Ishikawa (cell line): ENCODE data around the gene PLSCR1.

Source experiments
- CEBPB ChIP-seq: IDR thresholded peaks from 2 replicates; pipeline ENCODE4 v1.6.1; 2012
- CREB1 ChIP-seq: IDR thresholded peaks from 2 replicates; pipeline ENCODE4 v1.6.1; 2012; ENCODE audit warnings: low read depth
- EGR1 ChIP-seq: IDR thresholded peaks from 2 replicates; pipeline ENCODE4 v1.6.1; 2012
- EP300 ChIP-seq: IDR thresholded peaks from 2 replicates; pipeline ENCODE4 v1.6.1; 2012; ENCODE audit warnings: borderline replicate concordance
- FOXM1 ChIP-seq: IDR thresholded peaks from 2 replicates; pipeline ENCODE4 v1.6.1; 2012; ENCODE audit warnings: low read depth, borderline replicate concordance
- MAX ChIP-seq: IDR thresholded peaks from 2 replicates; pipeline ENCODE4 v1.6.1; 2012
- NFIC ChIP-seq: IDR thresholded peaks from 2 replicates; pipeline ENCODE4 v1.6.1; 2012
- RAD21 ChIP-seq: IDR thresholded peaks from 2 replicates; pipeline ENCODE4 v1.6.1; 2012; ENCODE audit warnings: low read depth
- TAF1 ChIP-seq: IDR thresholded peaks from 2 replicates; pipeline ENCODE4 v1.6.1; 2012; ENCODE audit warnings: low read depth, mild to moderate bottlenecking
- TCF12 ChIP-seq: IDR thresholded peaks from 2 replicates; pipeline ENCODE4 v1.6.1; 2012; ENCODE audit warnings: low read depth
- TEAD4 ChIP-seq: IDR thresholded peaks from 2 replicates; pipeline ENCODE4 v1.6.1; 2012
- USF1 ChIP-seq: IDR thresholded peaks from 2 replicates; pipeline ENCODE4 v1.6.1; 2012
- YY1 ChIP-seq: IDR thresholded peaks from 2 replicates; pipeline ENCODE4 v1.6.1; 2012; ENCODE audit warnings: low read depth
- ZBTB7A ChIP-seq: IDR thresholded peaks from 2 replicates; pipeline ENCODE4 v1.6.1; 2012; ENCODE audit warnings: low read depth
- TF ChIP-seq, protein P1 (sequence below): IDR thresholded peaks from 2 replicates; pipeline ENCODE4 v1.6.1; 2012; ENCODE audit warnings: low read depth, mild to moderate bottlenecking

Gene PLSCR1

GRCh38 chr3:146529021-146529420 lies 15.4 kb downstream of the PLSCR1 start:
- TF ChIP-seq CEBPB (no peak), FOXM1 (no peak), NFIC (no peak), YY1 (no peak), MAX (no peak), USF1 (no peak), CREB1 (no peak), ZBTB7A (no peak), EGR1 (no peak), EP300 (no peak)
- TF ChIP-seq, protein P1, sequence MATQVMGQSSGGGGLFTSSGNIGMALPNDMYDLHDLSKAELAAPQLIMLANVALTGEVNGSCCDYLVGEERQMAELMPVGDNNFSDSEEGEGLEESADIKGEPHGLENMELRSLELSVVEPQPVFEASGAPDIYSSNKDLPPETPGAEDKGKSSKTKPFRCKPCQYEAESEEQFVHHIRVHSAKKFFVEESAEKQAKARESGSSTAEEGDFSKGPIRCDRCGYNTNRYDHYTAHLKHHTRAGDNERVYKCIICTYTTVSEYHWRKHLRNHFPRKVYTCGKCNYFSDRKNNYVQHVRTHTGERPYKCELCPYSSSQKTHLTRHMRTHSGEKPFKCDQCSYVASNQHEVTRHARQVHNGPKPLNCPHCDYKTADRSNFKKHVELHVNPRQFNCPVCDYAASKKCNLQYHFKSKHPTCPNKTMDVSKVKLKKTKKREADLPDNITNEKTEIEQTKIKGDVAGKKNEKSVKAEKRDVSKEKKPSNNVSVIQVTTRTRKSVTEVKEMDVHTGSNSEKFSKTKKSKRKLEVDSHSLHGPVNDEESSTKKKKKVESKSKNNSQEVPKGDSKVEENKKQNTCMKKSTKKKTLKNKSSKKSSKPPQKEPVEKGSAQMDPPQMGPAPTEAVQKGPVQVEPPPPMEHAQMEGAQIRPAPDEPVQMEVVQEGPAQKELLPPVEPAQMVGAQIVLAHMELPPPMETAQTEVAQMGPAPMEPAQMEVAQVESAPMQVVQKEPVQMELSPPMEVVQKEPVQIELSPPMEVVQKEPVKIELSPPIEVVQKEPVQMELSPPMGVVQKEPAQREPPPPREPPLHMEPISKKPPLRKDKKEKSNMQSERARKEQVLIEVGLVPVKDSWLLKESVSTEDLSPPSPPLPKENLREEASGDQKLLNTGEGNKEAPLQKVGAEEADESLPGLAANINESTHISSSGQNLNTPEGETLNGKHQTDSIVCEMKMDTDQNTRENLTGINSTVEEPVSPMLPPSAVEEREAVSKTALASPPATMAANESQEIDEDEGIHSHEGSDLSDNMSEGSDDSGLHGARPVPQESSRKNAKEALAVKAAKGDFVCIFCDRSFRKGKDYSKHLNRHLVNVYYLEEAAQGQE, result no peak

DNA sequence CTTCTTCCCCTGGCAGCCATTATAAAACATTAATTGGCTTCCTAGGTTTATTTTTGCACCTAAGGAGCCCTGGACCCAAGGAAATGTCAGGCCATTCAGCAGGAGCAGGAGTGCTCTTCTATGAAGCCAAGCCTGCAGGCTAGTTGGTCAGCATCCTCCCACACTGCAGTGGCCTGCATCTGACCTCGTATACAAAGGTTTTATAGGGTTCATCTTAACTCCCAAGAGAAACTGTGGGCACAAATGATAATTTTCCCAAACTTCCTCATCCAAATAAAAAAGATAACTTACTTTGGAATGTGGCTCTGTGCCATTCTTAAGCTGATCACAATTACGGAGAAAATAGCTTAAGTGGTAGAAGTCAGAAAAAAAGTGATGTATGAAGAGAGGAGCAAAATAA lies 19.4 kb downstream of the PLSCR1 start:
- TF ChIP-seq CREB1 (no peak), YY1 (no peak), TEAD4 (no peak), TCF12 (no peak), NFIC (no peak), EP300 (no peak), FOXM1 (no peak), CEBPB (no peak), ZBTB7A (no peak), USF1 (no peak), MAX (no peak), TAF1 (no peak), RAD21 (no peak), EGR1 (no peak)
- TF ChIP-seq, protein P1, result no peak

DNA sequence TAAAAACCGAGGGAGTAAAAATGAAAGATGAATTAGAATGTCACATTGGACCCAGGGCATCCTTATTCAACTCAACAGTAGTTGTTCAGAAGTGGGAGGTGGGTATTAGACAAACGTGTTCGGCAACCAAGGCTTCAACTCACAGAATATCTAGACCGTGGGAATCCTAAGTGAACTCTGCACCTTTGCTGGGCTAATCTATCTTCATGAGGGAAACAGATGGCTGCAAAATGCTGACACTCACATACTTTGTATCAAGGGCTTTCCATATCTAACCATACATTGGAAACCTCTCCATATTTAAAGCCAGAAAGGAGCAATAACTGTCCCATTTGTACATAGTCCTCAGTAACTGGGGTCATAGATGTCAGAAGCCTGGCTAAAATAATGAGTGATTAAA lies 20.9 kb downstream of the PLSCR1 start:
- no peak for TF ChIP-seq YY1
- TF ChIP-seq USF1, result no peak
- TF ChIP-seq TCF12, result no peak
- no peak for TF ChIP-seq TAF1
- TF ChIP-seq TEAD4, result no peak
- TF ChIP-seq RAD21, result no peak
- TF ChIP-seq FOXM1, result no peak
- no peak for TF ChIP-seq MAX
- no peak for TF ChIP-seq CREB1
- TF ChIP-seq, protein P1, result no peak
- TF ChIP-seq NFIC, result no peak
- no peak for TF ChIP-seq CEBPB
- TF ChIP-seq EGR1, result no peak
- no peak for TF ChIP-seq ZBTB7A
- TF ChIP-seq EP300, result no peak

DNA sequence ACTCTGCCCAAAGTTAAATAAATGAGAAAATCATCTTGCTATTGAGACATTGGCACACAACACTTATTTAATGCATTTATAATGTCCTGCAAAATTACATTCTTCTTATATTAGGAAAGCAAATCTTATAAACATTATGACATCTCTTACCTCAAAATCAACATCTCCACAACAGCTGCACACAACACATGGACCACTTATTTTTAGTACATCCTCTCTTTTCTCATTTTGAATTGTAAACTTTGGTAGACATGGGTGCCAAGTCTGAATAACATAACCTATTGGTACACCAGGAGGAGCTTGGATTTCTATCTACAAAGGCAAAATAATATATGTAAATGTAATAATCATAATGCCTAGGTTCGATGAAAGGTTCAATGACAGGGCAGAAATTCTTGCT lies 23.0 kb downstream of the PLSCR1 start:
- TF ChIP-seq TEAD4 (no peak), CREB1 (no peak), ZBTB7A (no peak), RAD21 (no peak), YY1 (no peak), USF1 (no peak), NFIC (no peak), MAX (no peak)
- TF ChIP-seq, protein P1, result no peak
